OCI-LY1 (cell line): ENCODE data around the gene NGFR.

Source experiments
- EZH2 ChIP-seq: fragments of 200-600 bp; sonication (generic), shearing (Covaris generic); IDR thresholded peaks from 2 replicates; pipeline ENCODE4 v1.8.0; 2017; ENCODE audit warnings: borderline replicate concordance, mixed run types, mild to moderate bottlenecking, antibody characterized with exemption, low read length, moderate library complexity, mixed read lengths
- TF ChIP-seq, protein P1 (sequence below): fragments of 200-600 bp; sonication (generic), shearing (Covaris generic); IDR thresholded peaks from 2 replicates; pipeline ENCODE4 v1.5.1; 2017; ENCODE audit warnings: mild to moderate bottlenecking, antibody characterized with exemption, low read length, moderate library complexity, mixed read lengths

DNA sequence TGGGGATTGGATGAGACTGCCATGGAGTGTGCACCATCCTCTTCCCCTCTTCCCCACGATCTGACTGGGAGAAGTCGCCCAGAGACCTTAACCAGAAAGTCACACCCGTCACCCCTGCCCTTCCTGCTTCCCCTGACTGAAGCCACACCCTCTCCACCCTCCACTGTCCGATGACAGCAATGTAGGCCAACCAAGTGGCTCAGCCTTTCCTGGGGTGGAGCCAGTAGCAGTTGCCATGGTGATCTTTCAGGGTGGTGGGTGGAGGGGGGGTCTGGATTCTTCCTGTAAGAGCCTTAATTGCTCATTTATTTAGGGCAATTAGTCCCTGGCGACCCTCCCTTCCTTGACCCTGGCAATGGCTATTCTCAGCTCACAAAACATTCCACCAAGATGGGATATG is 42.9 kb upstream of the NGFR start:
- TF ChIP-seq, protein P1, sequence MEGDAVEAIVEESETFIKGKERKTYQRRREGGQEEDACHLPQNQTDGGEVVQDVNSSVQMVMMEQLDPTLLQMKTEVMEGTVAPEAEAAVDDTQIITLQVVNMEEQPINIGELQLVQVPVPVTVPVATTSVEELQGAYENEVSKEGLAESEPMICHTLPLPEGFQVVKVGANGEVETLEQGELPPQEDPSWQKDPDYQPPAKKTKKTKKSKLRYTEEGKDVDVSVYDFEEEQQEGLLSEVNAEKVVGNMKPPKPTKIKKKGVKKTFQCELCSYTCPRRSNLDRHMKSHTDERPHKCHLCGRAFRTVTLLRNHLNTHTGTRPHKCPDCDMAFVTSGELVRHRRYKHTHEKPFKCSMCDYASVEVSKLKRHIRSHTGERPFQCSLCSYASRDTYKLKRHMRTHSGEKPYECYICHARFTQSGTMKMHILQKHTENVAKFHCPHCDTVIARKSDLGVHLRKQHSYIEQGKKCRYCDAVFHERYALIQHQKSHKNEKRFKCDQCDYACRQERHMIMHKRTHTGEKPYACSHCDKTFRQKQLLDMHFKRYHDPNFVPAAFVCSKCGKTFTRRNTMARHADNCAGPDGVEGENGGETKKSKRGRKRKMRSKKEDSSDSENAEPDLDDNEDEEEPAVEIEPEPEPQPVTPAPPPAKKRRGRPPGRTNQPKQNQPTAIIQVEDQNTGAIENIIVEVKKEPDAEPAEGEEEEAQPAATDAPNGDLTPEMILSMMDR: no peak
- TF ChIP-seq EZH2: no peak
